SK-N-SH (cell line): ENCODE measurements around the gene MXD3. TPM values are rescaled to one million over a fixed set of nuclear protein-coding genes. Genes with fewer than 3 reads are reported as not detected.

Source experiments
- CTCF ChIA-PET: fragments of 300-600, 350-600 bp; formaldehyde crosslinking; extraction: SDS; loops from one replicate; lab custom pipeline; 2021; lab: Yijun Ruan, JAX
- POLR2A ChIA-PET: fragments of 350-600 bp; sonication (Branson Sonifier 250); formaldehyde crosslinking; extraction: SDS; loops from one replicate; lab custom pipeline; 2020; ENCODE audit warnings: antibody characterized with exemption, inconsistent platforms; lab: Yijun Ruan, JAX
- DNase-seq: peaks from one replicate; pipeline ENCODE4 v3.0.0; 2012
- H2AFZ ChIP-seq: fragments of 200-600 bp; sonication (generic); 2 replicates; pipeline ENCODE4 v1.8.1; 2016; ENCODE audit warnings: antibody characterized with exemption, mild to moderate bottlenecking, low read depth
- H3F3A ChIP-seq: fragments of 200-600 bp; sonication (generic); replicated peaks from 2 replicates; pipeline ENCODE3; 2016; ENCODE audit warnings: antibody characterized with exemption, mild to moderate bottlenecking; ENCODE audit not compliant: insufficient read depth
- H3K27ac ChIP-seq, 2 experiments: fragments of 200-500 bp in 1 of 2; fragments of 200-600 bp in 1 of 2; sonication (Bioruptor generic) in 1 of 2; sonication (generic), shearing (Covaris generic) in 1 of 2; 2 replicates each; pipeline versions ENCODE4 v1.5.1 to v1.6.1; 2014 to 2016; ENCODE audit warnings: low read depth in 2 of 2, inconsistent platforms in 1 of 2, low read length in 1 of 2, mild to moderate bottlenecking in 1 of 2, mixed read lengths in 1 of 2
- H3K27me3 ChIP-seq: fragments of 200-600 bp; sonication (generic), shearing (Covaris generic); 2 replicates; pipeline ENCODE4 v1.6.1; 2016; ENCODE audit warnings: mixed run types; ENCODE audit not compliant: insufficient read depth
- H3K36me3 ChIP-seq, 2 experiments: fragments of 200-500 bp in 1 of 2; fragments of 200-600 bp in 1 of 2; sonication (Bioruptor generic) in 1 of 2; sonication (generic) in 1 of 2; replicated peaks in 1 of 2; 2 replicates each; pipeline versions ENCODE3 to v1.5.1; 2014 to 2016; ENCODE audit warnings: low read length in 1 of 2, mild to moderate bottlenecking in 1 of 2; ENCODE audit not compliant: insufficient read depth in 2 of 2, control insufficient read depth in 1 of 2
- H3K4me1 ChIP-seq, 2 experiments: fragments of 200-500 bp in 1 of 2; fragments of 200-600 bp in 1 of 2; sonication (Bioruptor generic) in 1 of 2; sonication (generic), shearing (Covaris generic) in 1 of 2; 2 replicates each; pipeline versions ENCODE4 v1.5.1 to v1.6.1; 2014 to 2016; ENCODE audit warnings: low read depth in 1 of 2, low read length in 1 of 2, mixed run types in 1 of 2; ENCODE audit not compliant: insufficient read depth in 2 of 2, control insufficient read depth in 1 of 2
- H3K4me2 ChIP-seq: fragments of 200-600 bp; sonication (generic), shearing (Covaris generic); 2 replicates; pipeline ENCODE4 v1.6.1; 2017; ENCODE audit warnings: mixed run types
- H3K4me3 ChIP-seq, 2 experiments: fragments of 200-500 bp in 1 of 2; fragments of 200-600 bp in 1 of 2; sonication (Bioruptor generic) in 1 of 2; sonication (generic), shearing (Covaris generic) in 1 of 2; 2 replicates each; pipeline versions ENCODE4 v1.5.1 to v1.8.1; 2014 to 2016; ENCODE audit warnings: low read depth in 2 of 2, inconsistent platforms in 1 of 2, low read length in 1 of 2, mild to moderate bottlenecking in 1 of 2, mixed read lengths in 1 of 2, moderate library complexity in 1 of 2
- H3K79me2 ChIP-seq: fragments of 200-600 bp; sonication (generic); 2 replicates; pipeline ENCODE4 v1.8.1; 2017; ENCODE audit warnings: mild to moderate bottlenecking; ENCODE audit not compliant: insufficient read depth
- H3K9ac ChIP-seq: fragments of 200-600 bp; sonication (generic); 2 replicates; pipeline ENCODE4 v1.6.1; 2017; ENCODE audit warnings: mixed run types
- H3K9me2 ChIP-seq: fragments of 200-600 bp; sonication (generic); 2 replicates; pipeline ENCODE4 v1.6.1; 2017; ENCODE audit warnings: mixed run types
- H3K9me3 ChIP-seq: fragments of 200-600 bp; sonication (generic); 2 replicates; pipeline ENCODE4 v1.6.1; 2017; ENCODE audit warnings: mixed run types, mild to moderate bottlenecking, moderate library complexity
- H4K20me1 ChIP-seq: fragments of 200-600 bp; sonication (generic); 2 replicates; pipeline ENCODE4 v1.6.1; 2017; ENCODE audit warnings: mild to moderate bottlenecking, mixed run types; ENCODE audit not compliant: insufficient read depth
- CTCF ChIP-seq: fragments of 200-600 bp; sonication (generic); IDR thresholded peaks from 2 replicates; pipeline ENCODE4 v1.6.1; 2017; ENCODE audit warnings: antibody characterized with exemption, mild to moderate bottlenecking, moderate library complexity
- ELF1 ChIP-seq: IDR thresholded peaks from 2 replicates; pipeline ENCODE4 v1.4.0; 2012
- EZH2phosphoT487 ChIP-seq: fragments of 200-600 bp; sonication (generic); IDR thresholded peaks from 2 replicates; pipeline ENCODE4 v1.6.1; 2017; ENCODE audit warnings: low read depth, mixed run types, mild to moderate bottlenecking, antibody characterized with exemption, moderate library complexity, borderline replicate concordance
- FOXJ3 ChIP-seq: sonication (generic); formaldehyde crosslinking; IDR thresholded peaks from 2 replicates; pipeline ENCODE4 v1.5.1; 2020; ENCODE audit warnings: mild to moderate bottlenecking, missing genetic modification reagents
- JUND ChIP-seq: IDR thresholded peaks from 2 replicates; pipeline ENCODE4 v1.4.0; 2012
- MAX ChIP-seq: IDR thresholded peaks from 2 replicates; pipeline ENCODE4 v1.4.0; 2012; ENCODE audit warnings: low read depth
- MEF2A ChIP-seq: IDR thresholded peaks from 2 replicates; pipeline ENCODE4 v1.4.0; 2012; ENCODE audit warnings: low read depth, borderline replicate concordance
- RCOR1 ChIP-seq: fragments of 150-350 bp; IDR thresholded peaks from 2 replicates; pipeline ENCODE4 v1.6.1; 2017; ENCODE audit warnings: antibody characterized with exemption, low read length
- RXRA ChIP-seq: IDR thresholded peaks from 2 replicates; pipeline ENCODE4 v1.4.0; 2012; ENCODE audit warnings: low read depth, mild to moderate bottlenecking, borderline replicate concordance
- SMC3 ChIP-seq: IDR thresholded peaks from 2 replicates; pipeline ENCODE4 v1.6.1; 2012; ENCODE audit warnings: low read depth, low read length, improper control_type of control experiment
- TAF1 ChIP-seq: IDR thresholded peaks from 2 replicates; pipeline ENCODE4 v1.6.1; 2012; ENCODE audit warnings: low read depth, mild to moderate bottlenecking, low read length, moderate library complexity, borderline replicate concordance
- ZBTB33 ChIP-seq: IDR thresholded peaks from 2 replicates; pipeline ENCODE4 v1.4.0; 2012; ENCODE audit warnings: low read depth, borderline replicate concordance
- whole genome bisulfite sequencing: methylation state at CpG from one replicate; pipeline ENCODE4 v1.1.6; 2017; ENCODE audit warnings: low lambda C conversion rate; 5-methylcytosine and 5-hydroxymethylcytosine counted together
- polyA plus RNA-seq, 3 experiments: library from polyadenylated mRNA; depleted of rRNA; stranded (reverse); fragments of >200 nt; gene quantifications; 2 replicates each; pipeline ENCODE4 v1.2.3, GENCODE V29; 2012

MXD3 gene
- polyA plus RNA-seq, 1 of the 3 experiments (the other 2 are of a cell fraction): 22.6 TPM

GRCh38 chr5:177349762-177350161, 38.1 kb upstream of the MXD3 start:
- peak overlapping the region; percentile 97; the same call in 1 of the 2 replicates for H3K9ac ChIP-seq
- H3K79me2 ChIP-seq: peaks cover 67% of the 10 kb centered on the region
- peaks cover 5 to 23% of the 10 kb centered on the region in 2 experiments; a peak in 3 of 4 replicates for H3K4me1 ChIP-seq
- H3K9me3 ChIP-seq: no peaks in the 10 kb centered on the region
- no peaks in the 10 kb centered on the region for H3K9me2 ChIP-seq
- H3K4me2 ChIP-seq: peak overlapping the region; percentile 92
- ChIA-PET POLR2A (interaction anchor here (1.0 kb wide), 1 partner anchor 11 kb away, joined by 5 read pairs; no protein-coding TSS in a partner anchor), CTCF (interaction anchor here (1.4 to 3.0 kb wide), 2 partner anchors 13 to 55 kb away, joined by 3 to 10 read pairs; no protein-coding TSS in a partner anchor)
- H3K4me3 ChIP-seq: peak overlapping the region; percentile 96 to 100
- peaks cover 16 to 25% of the 10 kb centered on the region in 2 experiments for H3K36me3 ChIP-seq
- 83% methylated on average over 5 of the region's 5 CpGs for WGBS
- TF ChIP-seq MAX: no peak
- TF ChIP-seq JUND: no peak
- TF ChIP-seq FOXJ3 (CRISPR knock-in tag): no peak
- no peak for TF ChIP-seq EZH2phosphoT487
- H2AFZ ChIP-seq: no peak overlapping the region
- DNase-seq: no peak
- peaks cover 12% of the 10 kb centered on the region; the same call in 1 of the 2 replicates for H4K20me1 ChIP-seq
- H3F3A ChIP-seq: no peaks in the 10 kb centered on the region
- no peaks in the 10 kb centered on the region for H3K27me3 ChIP-seq
- H3K27ac ChIP-seq: no peak overlapping the region

GRCh38 chr5:177349362-177349647, 37.6 kb upstream of the MXD3 start:
- no peak for DNase-seq
- TF ChIP-seq ELF1: no peak
- TF ChIP-seq RXRA: no peak
- no peak for TF ChIP-seq SMC3
- no peak for TF ChIP-seq TAF1
- no peak for TF ChIP-seq RCOR1
- no peak for TF ChIP-seq MEF2A
- TF ChIP-seq CTCF: no peak
- no peak for TF ChIP-seq ZBTB33
- H3K27me3 ChIP-seq: no peaks in the 10 kb centered on the region
- peaks cover 5 to 23% of the 10 kb centered on the region in 2 experiments; a peak in 3 of 4 replicates for H3K4me1 ChIP-seq
- H3K79me2 ChIP-seq: peaks cover 72% of the 10 kb centered on the region
- no peaks in the 10 kb centered on the region for H3K9me3 ChIP-seq
- no peak overlapping the region for H2AFZ ChIP-seq
- H3K27ac ChIP-seq: no peak overlapping the region
- POLR2A ChIA-PET: no interaction called here
- 46% methylated on average over 3 of the region's 3 CpGs for WGBS
- peak overlapping the region; percentile 92 for H3K4me2 ChIP-seq
- H3F3A ChIP-seq: no peaks in the 10 kb centered on the region
- peak overlapping the region in 1 of 2 experiments; percentile 48; a peak in 2 of 4 replicates for H3K4me3 ChIP-seq
- H3K9ac ChIP-seq: no peak overlapping the region
- peaks cover 12% of the 10 kb centered on the region; the same call in 1 of the 2 replicates for H4K20me1 ChIP-seq
- no peaks in the 10 kb centered on the region for H3K9me2 ChIP-seq
- H3K36me3 ChIP-seq: peaks cover 16 to 29% of the 10 kb centered on the region in 2 experiments
- CTCF ChIA-PET: interaction anchor here (1.3 to 1.4 kb wide), 2 partner anchors 13 to 33 kb away, joined by 3 to 4 read pairs; no protein-coding TSS in a partner anchor
